ENCODE data around the gene CENPU.

DNA sequence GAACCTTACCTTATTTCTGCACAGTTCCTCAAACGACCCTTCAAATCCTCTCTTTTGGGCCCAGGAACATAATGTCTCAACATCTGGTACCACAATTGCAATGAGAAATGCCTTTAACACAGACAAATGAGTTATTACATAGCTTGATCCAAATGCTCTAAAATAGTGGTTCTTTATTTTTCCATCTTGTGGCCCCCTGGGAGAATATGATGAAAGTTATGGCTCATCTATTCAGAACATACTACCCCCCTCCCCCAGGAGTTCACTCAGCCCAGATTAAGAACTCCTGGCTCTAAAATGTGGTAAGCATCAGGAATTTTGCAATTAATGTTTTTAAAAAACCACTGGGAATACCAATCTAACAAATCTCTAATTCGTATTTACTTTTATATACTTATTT, 23.9 kb upstream of the CENPU start:
- no peak for TF ChIP-seq EZH2 (IDR thresholded peaks at IDR 0.05; ENCODE audit: low read depth, unreplicated experiment)
- TF ChIP-seq, protein P1, sequence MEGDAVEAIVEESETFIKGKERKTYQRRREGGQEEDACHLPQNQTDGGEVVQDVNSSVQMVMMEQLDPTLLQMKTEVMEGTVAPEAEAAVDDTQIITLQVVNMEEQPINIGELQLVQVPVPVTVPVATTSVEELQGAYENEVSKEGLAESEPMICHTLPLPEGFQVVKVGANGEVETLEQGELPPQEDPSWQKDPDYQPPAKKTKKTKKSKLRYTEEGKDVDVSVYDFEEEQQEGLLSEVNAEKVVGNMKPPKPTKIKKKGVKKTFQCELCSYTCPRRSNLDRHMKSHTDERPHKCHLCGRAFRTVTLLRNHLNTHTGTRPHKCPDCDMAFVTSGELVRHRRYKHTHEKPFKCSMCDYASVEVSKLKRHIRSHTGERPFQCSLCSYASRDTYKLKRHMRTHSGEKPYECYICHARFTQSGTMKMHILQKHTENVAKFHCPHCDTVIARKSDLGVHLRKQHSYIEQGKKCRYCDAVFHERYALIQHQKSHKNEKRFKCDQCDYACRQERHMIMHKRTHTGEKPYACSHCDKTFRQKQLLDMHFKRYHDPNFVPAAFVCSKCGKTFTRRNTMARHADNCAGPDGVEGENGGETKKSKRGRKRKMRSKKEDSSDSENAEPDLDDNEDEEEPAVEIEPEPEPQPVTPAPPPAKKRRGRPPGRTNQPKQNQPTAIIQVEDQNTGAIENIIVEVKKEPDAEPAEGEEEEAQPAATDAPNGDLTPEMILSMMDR (conservative IDR thresholded peaks at IDR 0.05; ENCODE audit: low read depth in 2 of 2): no peak
- no peak for TF ChIP-seq EZH2phosphoT487 (IDR thresholded peaks at IDR 0.05; ENCODE audit: unreplicated experiment)
- TF ChIP-seq NANOG (IDR thresholded peaks at IDR 0.05; ENCODE audit: borderline replicate concordance): no peak
- TF ChIP-seq REST (IDR thresholded peaks at IDR 0.05; ENCODE audit: unreplicated experiment): no peak

Data from GM23338 (cell line).